Prostate gland (tissue), 2 donors: Measurements from ENCODE around the gene MRGPRG.

ENCODE experiments used
- POLR2A ChIP-seq: fragments of 450-650 bp; IDR thresholded peaks from one replicate; pipeline ENCODE4 v1.6.1; 2016; ENCODE audit warnings: antibody characterized with exemption, mild to moderate bottlenecking
- TF ChIP-seq, protein P1 (sequence below), 4 experiments: fragments of 200-600 bp in 2 of 4; fragments of 450-650 bp in 2 of 4; sonication (generic) in 2 of 4; IDR thresholded peaks; 1 replicate in 3 of 4; 2 replicates in 1 of 4; pipeline ENCODE4 v1.5.1; 2016 to 2019; ENCODE audit warnings: antibody characterized with exemption in 4 of 4, mild to moderate bottlenecking in 2 of 4, moderate library complexity in 2 of 4

GRCh38 chr11:3176487-3176886 lies 42.1 kb downstream of the MRGPRG start:
- TF ChIP-seq, protein P1, sequence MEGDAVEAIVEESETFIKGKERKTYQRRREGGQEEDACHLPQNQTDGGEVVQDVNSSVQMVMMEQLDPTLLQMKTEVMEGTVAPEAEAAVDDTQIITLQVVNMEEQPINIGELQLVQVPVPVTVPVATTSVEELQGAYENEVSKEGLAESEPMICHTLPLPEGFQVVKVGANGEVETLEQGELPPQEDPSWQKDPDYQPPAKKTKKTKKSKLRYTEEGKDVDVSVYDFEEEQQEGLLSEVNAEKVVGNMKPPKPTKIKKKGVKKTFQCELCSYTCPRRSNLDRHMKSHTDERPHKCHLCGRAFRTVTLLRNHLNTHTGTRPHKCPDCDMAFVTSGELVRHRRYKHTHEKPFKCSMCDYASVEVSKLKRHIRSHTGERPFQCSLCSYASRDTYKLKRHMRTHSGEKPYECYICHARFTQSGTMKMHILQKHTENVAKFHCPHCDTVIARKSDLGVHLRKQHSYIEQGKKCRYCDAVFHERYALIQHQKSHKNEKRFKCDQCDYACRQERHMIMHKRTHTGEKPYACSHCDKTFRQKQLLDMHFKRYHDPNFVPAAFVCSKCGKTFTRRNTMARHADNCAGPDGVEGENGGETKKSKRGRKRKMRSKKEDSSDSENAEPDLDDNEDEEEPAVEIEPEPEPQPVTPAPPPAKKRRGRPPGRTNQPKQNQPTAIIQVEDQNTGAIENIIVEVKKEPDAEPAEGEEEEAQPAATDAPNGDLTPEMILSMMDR (IDR thresholded peaks at IDR 0.05): no peak
- no peak for TF ChIP-seq POLR2A
